ENCODE measurements around the gene ADCY2.

DNA sequence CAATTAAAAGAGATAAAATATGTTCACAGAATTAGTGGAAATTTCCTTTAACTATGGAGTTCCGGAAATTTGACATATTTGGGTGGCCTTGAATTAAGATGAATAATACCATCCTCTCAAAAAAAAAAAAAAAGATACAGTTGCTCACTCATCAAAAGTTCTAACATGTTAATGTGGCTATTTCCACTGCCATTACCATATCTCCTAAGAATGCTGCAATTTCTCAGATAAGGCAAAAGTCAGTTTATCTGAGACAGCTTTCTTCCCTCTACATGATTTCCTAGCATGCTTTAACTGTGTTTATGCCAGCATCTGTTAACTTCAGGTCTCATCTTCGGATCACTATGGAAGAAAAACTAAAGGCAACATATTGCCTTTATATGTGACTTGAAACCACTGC, 470.3 kb downstream of the ADCY2 start:
- TF ChIP-seq, protein P1, sequence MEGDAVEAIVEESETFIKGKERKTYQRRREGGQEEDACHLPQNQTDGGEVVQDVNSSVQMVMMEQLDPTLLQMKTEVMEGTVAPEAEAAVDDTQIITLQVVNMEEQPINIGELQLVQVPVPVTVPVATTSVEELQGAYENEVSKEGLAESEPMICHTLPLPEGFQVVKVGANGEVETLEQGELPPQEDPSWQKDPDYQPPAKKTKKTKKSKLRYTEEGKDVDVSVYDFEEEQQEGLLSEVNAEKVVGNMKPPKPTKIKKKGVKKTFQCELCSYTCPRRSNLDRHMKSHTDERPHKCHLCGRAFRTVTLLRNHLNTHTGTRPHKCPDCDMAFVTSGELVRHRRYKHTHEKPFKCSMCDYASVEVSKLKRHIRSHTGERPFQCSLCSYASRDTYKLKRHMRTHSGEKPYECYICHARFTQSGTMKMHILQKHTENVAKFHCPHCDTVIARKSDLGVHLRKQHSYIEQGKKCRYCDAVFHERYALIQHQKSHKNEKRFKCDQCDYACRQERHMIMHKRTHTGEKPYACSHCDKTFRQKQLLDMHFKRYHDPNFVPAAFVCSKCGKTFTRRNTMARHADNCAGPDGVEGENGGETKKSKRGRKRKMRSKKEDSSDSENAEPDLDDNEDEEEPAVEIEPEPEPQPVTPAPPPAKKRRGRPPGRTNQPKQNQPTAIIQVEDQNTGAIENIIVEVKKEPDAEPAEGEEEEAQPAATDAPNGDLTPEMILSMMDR (optimal IDR thresholded peaks at IDR 0.05 in 1 of 3, IDR thresholded peaks at IDR 0.05 in 1 of 3, conservative IDR thresholded peaks at IDR 0.05 in 1 of 3; ENCODE audit: extremely low read depth in 1 of 3, insufficient read depth in 2 of 3, low read length in 3 of 3) = no peak
- no peak for TF ChIP-seq EZH2 (IDR thresholded peaks at IDR 0.05; ENCODE audit: low read length)

Measured in keratinocyte (primary cell).